HEK293 (cell line): ENCODE measurements around the gene PDLIM5.

ENCODE experiments used
- GFI1B ChIP-seq: fragments of 450-650 bp; formaldehyde crosslinking; IDR thresholded peaks from 2 replicates; pipeline ENCODE4 v1.5.1; 2016; ENCODE audit warnings: missing biosample characterization, missing genetic modification characterization
- GLIS1 ChIP-seq: fragments of 450-650 bp; formaldehyde crosslinking; IDR thresholded peaks from 2 replicates; pipeline ENCODE4 v1.5.1; 2016; ENCODE audit warnings: missing biosample characterization, missing genetic modification characterization
- HOXC10 ChIP-seq: sonication (generic); formaldehyde crosslinking; IDR thresholded peaks from 2 replicates; pipeline ENCODE4 v1.8.1; 2023; ENCODE audit warnings: mild to moderate bottlenecking, missing genetic modification reagents
- OSR2 ChIP-seq: fragments of 450-650 bp; formaldehyde crosslinking; IDR thresholded peaks from 2 replicates; pipeline ENCODE4 v1.5.1; 2016; ENCODE audit warnings: missing biosample characterization, missing genetic modification characterization
- PRDM1 ChIP-seq: fragments of 450-650 bp; formaldehyde crosslinking; IDR thresholded peaks from 2 replicates; pipeline ENCODE4; 2016; ENCODE audit warnings: missing biosample characterization, missing genetic modification characterization
- ZBTB7A ChIP-seq: fragments of 450-650 bp; formaldehyde crosslinking; IDR thresholded peaks from 2 replicates; pipeline ENCODE4 v1.5.1; 2016; ENCODE audit warnings: low read depth, missing biosample characterization, missing genetic modification characterization
- ZFP37 ChIP-seq: fragments of 450-650 bp; formaldehyde crosslinking; IDR thresholded peaks from 2 replicates; pipeline ENCODE4 v1.5.1; 2016; ENCODE audit warnings: missing biosample characterization, missing genetic modification characterization
- ZNF10 ChIP-seq: fragments of 450-650 bp; formaldehyde crosslinking; IDR thresholded peaks from 2 replicates; pipeline ENCODE4 v1.5.1; 2017; ENCODE audit warnings: missing biosample characterization, missing genetic modification characterization
- ZNF214 ChIP-seq: fragments of 450-650 bp; formaldehyde crosslinking; IDR thresholded peaks from 2 replicates; pipeline ENCODE4 v1.5.1; 2017; ENCODE audit warnings: missing biosample characterization, mild to moderate bottlenecking, missing genetic modification characterization, borderline replicate concordance
- ZNF274 ChIP-seq, 2 experiments: fragments of 200-500 bp in 1 of 2; fragments of 450-650 bp in 1 of 2; sonication (Bioruptor generic) in 1 of 2; formaldehyde crosslinking in 1 of 2; IDR thresholded peaks; 2 replicates each; pipeline versions ENCODE4 v1.5.1 to v1.6.1; 2014 to 2016; ENCODE audit warnings: borderline replicate concordance in 1 of 2, inconsistent platforms in 1 of 2, low read length in 1 of 2, missing biosample characterization in 1 of 2, missing genetic modification characterization in 1 of 2
- ZNF354C ChIP-seq: fragments of 450-650 bp; formaldehyde crosslinking; IDR thresholded peaks from 2 replicates; pipeline ENCODE4 v1.5.1; 2016; ENCODE audit warnings: missing biosample characterization, missing genetic modification characterization, low read depth, borderline replicate concordance
- ZNF394 ChIP-seq: fragments of 450-650 bp; formaldehyde crosslinking; IDR thresholded peaks from 2 replicates; pipeline ENCODE4 v1.5.1; 2016; ENCODE audit warnings: missing biosample characterization, missing genetic modification characterization, mild to moderate bottlenecking, moderate library complexity, borderline replicate concordance
- ZNF426 ChIP-seq: fragments of 450-650 bp; formaldehyde crosslinking; IDR thresholded peaks from 2 replicates; pipeline ENCODE4 v1.5.1; 2017; ENCODE audit warnings: missing biosample characterization, missing genetic modification characterization, mild to moderate bottlenecking, inconsistent platforms, moderate library complexity
- ZNF473 ChIP-seq: fragments of 450-650 bp; formaldehyde crosslinking; IDR thresholded peaks from 2 replicates; pipeline ENCODE4 v1.5.1; 2017; ENCODE audit warnings: missing biosample characterization, missing genetic modification characterization
- ZNF48 ChIP-seq: fragments of 450-650 bp; formaldehyde crosslinking; IDR thresholded peaks from 2 replicates; pipeline ENCODE4 v1.5.1; 2016; ENCODE audit warnings: missing biosample characterization, missing genetic modification characterization
- ZNF510 ChIP-seq: fragments of 450-650 bp; formaldehyde crosslinking; IDR thresholded peaks from 2 replicates; pipeline ENCODE4 v1.5.1; 2018; ENCODE audit warnings: mild to moderate bottlenecking, missing genetic modification characterization, missing biosample characterization; ENCODE audit not compliant: insufficient replicate concordance
- ZNF548 ChIP-seq: fragments of 450-650 bp; formaldehyde crosslinking; IDR thresholded peaks from 2 replicates; pipeline ENCODE4 v1.5.1; 2016; ENCODE audit warnings: missing biosample characterization, missing genetic modification characterization
- ZNF561 ChIP-seq: fragments of 450-650 bp; IDR thresholded peaks from 2 replicates; pipeline ENCODE4 v1.5.1; 2018; ENCODE audit warnings: missing biosample characterization, missing genetic modification characterization, borderline replicate concordance
- ZNF626 ChIP-seq: fragments of 450-650 bp; sonication (Bioruptor Pico); formaldehyde crosslinking; IDR thresholded peaks from 2 replicates; pipeline ENCODE4 v1.5.1; 2018; ENCODE audit warnings: missing biosample characterization, missing genetic modification characterization, inconsistent platforms
- ZNF670 ChIP-seq: fragments of 450-650 bp; formaldehyde crosslinking; IDR thresholded peaks from 2 replicates; pipeline ENCODE4 v1.5.1; 2016; ENCODE audit warnings: missing biosample characterization, missing genetic modification characterization, low read depth
- ZNF777 ChIP-seq: fragments of 450-650 bp; formaldehyde crosslinking; IDR thresholded peaks from 2 replicates; pipeline ENCODE4 v1.5.1; 2017; ENCODE audit warnings: missing biosample characterization, missing genetic modification characterization, borderline replicate concordance
- ZNF837 ChIP-seq: fragments of 450-650 bp; formaldehyde crosslinking; IDR thresholded peaks from 2 replicates; pipeline ENCODE4 v1.5.1; 2016; ENCODE audit warnings: missing biosample characterization, missing genetic modification characterization
- TF ChIP-seq, protein P1 (sequence below): IDR thresholded peaks from 2 replicates; pipeline ENCODE4 v1.6.1; 2011; ENCODE audit warnings: mild to moderate bottlenecking, low read depth, low read length, borderline replicate concordance
- TF ChIP-seq, protein P2 (sequence below): fragments of 450-650 bp; formaldehyde crosslinking; IDR thresholded peaks from 2 replicates; pipeline ENCODE4 v1.5.1; 2016; ENCODE audit warnings: missing biosample characterization, missing genetic modification characterization
- TF ChIP-seq, protein P3 (sequence below): fragments of 450-650 bp; formaldehyde crosslinking; IDR thresholded peaks from 2 replicates; pipeline ENCODE4 v1.5.1; 2016; ENCODE audit warnings: missing biosample characterization, missing genetic modification characterization
- TF ChIP-seq, protein P4 (sequence below): fragments of 450-650 bp; formaldehyde crosslinking; IDR thresholded peaks from 2 replicates; pipeline ENCODE4 v1.5.1; 2016; ENCODE audit warnings: missing biosample characterization, missing genetic modification characterization
- TF ChIP-seq, protein P5 (sequence below): fragments of 450-650 bp; IDR thresholded peaks from 2 replicates; pipeline ENCODE4 v1.5.1; 2018; ENCODE audit warnings: missing biosample characterization, missing genetic modification characterization
- TF ChIP-seq, protein P6 (sequence below): fragments of 450-650 bp; formaldehyde crosslinking; IDR thresholded peaks from 2 replicates; pipeline ENCODE4 v1.5.1; 2016; ENCODE audit warnings: missing biosample characterization, missing genetic modification characterization, borderline replicate concordance

The PDLIM5 gene

DNA sequence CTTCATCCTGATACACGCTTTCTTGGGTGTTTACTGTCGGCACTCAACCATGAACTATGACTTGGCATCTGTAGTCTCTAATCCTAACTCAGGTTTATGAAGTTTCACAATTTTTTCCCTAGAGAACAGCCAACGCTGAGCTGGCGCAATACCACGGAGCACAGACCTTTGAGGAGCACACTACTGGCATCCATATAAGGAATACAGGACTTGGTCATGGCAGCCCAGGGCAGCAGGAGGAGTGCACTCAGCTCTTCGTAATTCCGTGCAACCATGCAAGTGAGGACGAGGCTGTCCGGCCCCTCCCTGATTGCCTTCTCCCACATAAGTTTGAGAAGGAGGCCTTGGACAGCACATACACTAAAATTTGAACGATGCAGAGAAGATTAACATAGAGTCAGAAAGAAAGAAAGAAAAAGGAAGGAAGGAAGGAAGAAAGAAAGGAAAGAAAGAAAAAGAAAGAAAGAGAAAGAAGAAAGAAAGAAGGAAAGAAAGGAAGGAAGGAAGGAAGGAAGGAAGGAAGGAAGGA, 41.0 kb upstream of the PDLIM5 start (continued):
- TF ChIP-seq, protein P1, sequence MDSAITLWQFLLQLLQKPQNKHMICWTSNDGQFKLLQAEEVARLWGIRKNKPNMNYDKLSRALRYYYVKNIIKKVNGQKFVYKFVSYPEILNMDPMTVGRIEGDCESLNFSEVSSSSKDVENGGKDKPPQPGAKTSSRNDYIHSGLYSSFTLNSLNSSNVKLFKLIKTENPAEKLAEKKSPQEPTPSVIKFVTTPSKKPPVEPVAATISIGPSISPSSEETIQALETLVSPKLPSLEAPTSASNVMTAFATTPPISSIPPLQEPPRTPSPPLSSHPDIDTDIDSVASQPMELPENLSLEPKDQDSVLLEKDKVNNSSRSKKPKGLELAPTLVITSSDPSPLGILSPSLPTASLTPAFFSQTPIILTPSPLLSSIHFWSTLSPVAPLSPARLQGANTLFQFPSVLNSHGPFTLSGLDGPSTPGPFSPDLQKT: no peak
- no peak for TF ChIP-seq ZNF777
- TF ChIP-seq GFI1B (tag by site-specific recombination): no peak
- TF ChIP-seq, protein P2, sequence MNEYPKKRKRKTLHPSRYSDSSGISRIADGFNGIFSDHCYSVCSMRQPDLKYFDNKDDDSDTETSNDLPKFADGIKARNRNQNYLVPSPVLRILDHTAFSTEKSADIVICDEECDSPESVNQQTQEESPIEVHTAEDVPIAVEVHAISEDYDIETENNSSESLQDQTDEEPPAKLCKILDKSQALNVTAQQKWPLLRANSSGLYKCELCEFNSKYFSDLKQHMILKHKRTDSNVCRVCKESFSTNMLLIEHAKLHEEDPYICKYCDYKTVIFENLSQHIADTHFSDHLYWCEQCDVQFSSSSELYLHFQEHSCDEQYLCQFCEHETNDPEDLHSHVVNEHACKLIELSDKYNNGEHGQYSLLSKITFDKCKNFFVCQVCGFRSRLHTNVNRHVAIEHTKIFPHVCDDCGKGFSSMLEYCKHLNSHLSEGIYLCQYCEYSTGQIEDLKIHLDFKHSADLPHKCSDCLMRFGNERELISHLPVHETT (tag by site-specific recombination): no peak
- no peak for TF ChIP-seq ZNF510 (tag by site-specific recombination)
- TF ChIP-seq ZNF394 (tag by site-specific recombination): no peak
- no peak for TF ChIP-seq ZNF214 (tag by site-specific recombination)
- TF ChIP-seq ZNF354C: no peak
- peak; percentile 61; the same call in 1 of the 2 replicates for TF ChIP-seq PRDM1 (tag by site-specific recombination)
- TF ChIP-seq, protein P3, sequence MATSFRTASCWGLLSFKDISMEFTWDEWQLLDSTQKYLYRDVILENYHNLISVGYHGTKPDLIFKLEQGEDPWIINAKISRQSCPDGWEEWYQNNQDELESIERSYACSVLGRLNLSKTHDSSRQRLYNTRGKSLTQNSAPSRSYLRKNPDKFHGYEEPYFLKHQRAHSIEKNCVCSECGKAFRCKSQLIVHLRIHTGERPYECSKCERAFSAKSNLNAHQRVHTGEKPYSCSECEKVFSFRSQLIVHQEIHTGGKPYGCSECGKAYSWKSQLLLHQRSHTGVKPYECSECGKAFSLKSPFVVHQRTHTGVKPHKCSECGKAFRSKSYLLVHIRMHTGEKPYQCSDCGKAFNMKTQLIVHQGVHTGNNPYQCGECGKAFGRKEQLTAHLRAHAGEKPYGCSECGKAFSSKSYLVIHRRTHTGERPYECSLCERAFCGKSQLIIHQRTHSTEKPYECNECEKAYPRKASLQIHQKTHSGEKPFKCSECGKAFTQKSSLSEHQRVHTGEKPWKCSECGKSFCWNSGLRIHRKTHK (tag by site-specific recombination): no peak
- TF ChIP-seq ZNF274 (IDR thresholded peaks at IDR 0.05; ENCODE audit: low read length): no peak
- TF ChIP-seq ZNF274 (tag by site-specific recombination; IDR thresholded peaks at IDR 0.05; ENCODE audit: borderline replicate concordance): no peak
- TF ChIP-seq ZNF561: peak; percentile 45; the same call in 1 of the 2 replicates
- TF ChIP-seq ZFP37 (tag by site-specific recombination): no peak
- TF ChIP-seq, protein P4, sequence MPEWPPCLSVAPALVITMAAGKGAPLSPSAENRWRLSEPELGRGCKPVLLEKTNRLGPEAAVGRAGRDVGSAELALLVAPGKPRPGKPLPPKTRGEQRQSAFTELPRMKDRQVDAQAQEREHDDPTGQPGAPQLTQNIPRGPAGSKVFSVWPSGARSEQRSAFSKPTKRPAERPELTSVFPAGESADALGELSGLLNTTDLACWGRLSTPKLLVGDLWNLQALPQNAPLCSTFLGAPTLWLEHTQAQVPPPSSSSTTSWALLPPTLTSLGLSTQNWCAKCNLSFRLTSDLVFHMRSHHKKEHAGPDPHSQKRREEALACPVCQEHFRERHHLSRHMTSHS (tag by site-specific recombination): no peak
- no peak for TF ChIP-seq ZNF426
- TF ChIP-seq, protein P5, sequence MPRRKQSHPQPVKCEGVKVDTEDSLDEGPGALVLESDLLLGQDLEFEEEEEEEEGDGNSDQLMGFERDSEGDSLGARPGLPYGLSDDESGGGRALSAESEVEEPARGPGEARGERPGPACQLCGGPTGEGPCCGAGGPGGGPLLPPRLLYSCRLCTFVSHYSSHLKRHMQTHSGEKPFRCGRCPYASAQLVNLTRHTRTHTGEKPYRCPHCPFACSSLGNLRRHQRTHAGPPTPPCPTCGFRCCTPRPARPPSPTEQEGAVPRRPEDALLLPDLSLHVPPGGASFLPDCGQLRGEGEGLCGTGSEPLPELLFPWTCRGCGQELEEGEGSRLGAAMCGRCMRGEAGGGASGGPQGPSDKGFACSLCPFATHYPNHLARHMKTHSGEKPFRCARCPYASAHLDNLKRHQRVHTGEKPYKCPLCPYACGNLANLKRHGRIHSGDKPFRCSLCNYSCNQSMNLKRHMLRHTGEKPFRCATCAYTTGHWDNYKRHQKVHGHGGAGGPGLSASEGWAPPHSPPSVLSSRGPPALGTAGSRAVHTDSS (tag by site-specific recombination): no peak
- no peak for TF ChIP-seq ZNF626 (tag by site-specific recombination)
- TF ChIP-seq ZBTB7A (tag by site-specific recombination): no peak
- no peak for TF ChIP-seq ZNF670 (tag by site-specific recombination)
- TF ChIP-seq, protein P6, sequence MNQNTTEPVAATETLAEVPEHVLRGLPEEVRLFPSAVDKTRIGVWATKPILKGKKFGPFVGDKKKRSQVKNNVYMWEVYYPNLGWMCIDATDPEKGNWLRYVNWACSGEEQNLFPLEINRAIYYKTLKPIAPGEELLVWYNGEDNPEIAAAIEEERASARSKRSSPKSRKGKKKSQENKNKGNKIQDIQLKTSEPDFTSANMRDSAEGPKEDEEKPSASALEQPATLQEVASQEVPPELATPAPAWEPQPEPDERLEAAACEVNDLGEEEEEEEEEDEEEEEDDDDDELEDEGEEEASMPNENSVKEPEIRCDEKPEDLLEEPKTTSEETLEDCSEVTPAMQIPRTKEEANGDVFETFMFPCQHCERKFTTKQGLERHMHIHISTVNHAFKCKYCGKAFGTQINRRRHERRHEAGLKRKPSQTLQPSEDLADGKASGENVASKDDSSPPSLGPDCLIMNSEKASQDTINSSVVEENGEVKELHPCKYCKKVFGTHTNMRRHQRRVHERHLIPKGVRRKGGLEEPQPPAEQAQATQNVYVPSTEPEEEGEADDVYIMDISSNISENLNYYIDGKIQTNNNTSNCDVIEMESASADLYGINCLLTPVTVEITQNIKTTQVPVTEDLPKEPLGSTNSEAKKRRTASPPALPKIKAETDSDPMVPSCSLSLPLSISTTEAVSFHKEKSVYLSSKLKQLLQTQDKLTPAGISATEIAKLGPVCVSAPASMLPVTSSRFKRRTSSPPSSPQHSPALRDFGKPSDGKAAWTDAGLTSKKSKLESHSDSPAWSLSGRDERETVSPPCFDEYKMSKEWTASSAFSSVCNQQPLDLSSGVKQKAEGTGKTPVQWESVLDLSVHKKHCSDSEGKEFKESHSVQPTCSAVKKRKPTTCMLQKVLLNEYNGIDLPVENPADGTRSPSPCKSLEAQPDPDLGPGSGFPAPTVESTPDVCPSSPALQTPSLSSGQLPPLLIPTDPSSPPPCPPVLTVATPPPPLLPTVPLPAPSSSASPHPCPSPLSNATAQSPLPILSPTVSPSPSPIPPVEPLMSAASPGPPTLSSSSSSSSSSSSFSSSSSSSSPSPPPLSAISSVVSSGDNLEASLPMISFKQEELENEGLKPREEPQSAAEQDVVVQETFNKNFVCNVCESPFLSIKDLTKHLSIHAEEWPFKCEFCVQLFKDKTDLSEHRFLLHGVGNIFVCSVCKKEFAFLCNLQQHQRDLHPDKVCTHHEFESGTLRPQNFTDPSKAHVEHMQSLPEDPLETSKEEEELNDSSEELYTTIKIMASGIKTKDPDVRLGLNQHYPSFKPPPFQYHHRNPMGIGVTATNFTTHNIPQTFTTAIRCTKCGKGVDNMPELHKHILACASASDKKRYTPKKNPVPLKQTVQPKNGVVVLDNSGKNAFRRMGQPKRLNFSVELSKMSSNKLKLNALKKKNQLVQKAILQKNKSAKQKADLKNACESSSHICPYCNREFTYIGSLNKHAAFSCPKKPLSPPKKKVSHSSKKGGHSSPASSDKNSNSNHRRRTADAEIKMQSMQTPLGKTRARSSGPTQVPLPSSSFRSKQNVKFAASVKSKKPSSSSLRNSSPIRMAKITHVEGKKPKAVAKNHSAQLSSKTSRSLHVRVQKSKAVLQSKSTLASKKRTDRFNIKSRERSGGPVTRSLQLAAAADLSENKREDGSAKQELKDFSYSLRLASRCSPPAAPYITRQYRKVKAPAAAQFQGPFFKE: no peak
- TF ChIP-seq ZNF548 (tag by site-specific recombination): no peak
- TF ChIP-seq ZNF837 (tag by site-specific recombination): no peak
- no peak for TF ChIP-seq ZNF48 (tag by site-specific recombination)
- TF ChIP-seq GLIS1 (tag by site-specific recombination): no peak
- TF ChIP-seq ZNF473 (tag by site-specific recombination): no peak
- TF ChIP-seq HOXC10 (CRISPR knock-in tag): no peak
- no peak for TF ChIP-seq ZNF10
- TF ChIP-seq OSR2 (tag by site-specific recombination): peak; percentile 81
